Lung (tissue), 12 donors: ENCODE results near the gene TRAF3IP3. TPM values are rescaled to one million over a fixed set of nuclear protein-coding genes. Genes with fewer than 3 reads are reported as not detected.

Experiments
- ATAC-seq: fragments of 200-7000 bp; cut with Tn5 transposase; one replicate; pipeline ENCODE4 v1.9.1; 2020; ENCODE audit warnings: moderate number of reproducible peaks; ENCODE audit not compliant: insufficient read depth, low FRiP score
- DNase-seq, 3 donors: peaks; one replicate each; pipeline ENCODE4 v3.0.0-alpha.2; 2013 to 2017
- H3K27ac ChIP-seq, 2 donors: one replicate each; pipeline ENCODE4 v1.5.1; 2013; ENCODE audit warnings: mild to moderate bottlenecking in 2 of 2, moderate library complexity in 2 of 2, control low read depth in 1 of 2, inconsistent platforms in 1 of 2, low read depth in 1 of 2, low read length in 1 of 2
- H3K27me3 ChIP-seq, 3 donors: one replicate each; pipeline ENCODE4 v1.5.1; 2013; ENCODE audit warnings: low read length in 2 of 3; ENCODE audit not compliant: control insufficient read depth in 3 of 3, insufficient read depth in 3 of 3
- H3K36me3 ChIP-seq, 4 donors: one replicate each; pipeline ENCODE4 v1.5.1; 2013; ENCODE audit warnings: low read length in 4 of 4, mild to moderate bottlenecking in 1 of 4, moderate library complexity in 1 of 4; ENCODE audit not compliant: control insufficient read depth in 4 of 4, insufficient read depth in 4 of 4
- H3K4me1 ChIP-seq, 5 donors: one replicate each; pipeline ENCODE4 v1.5.1; 2013; ENCODE audit warnings: low read length in 5 of 5, mild to moderate bottlenecking in 2 of 5, moderate library complexity in 1 of 5; ENCODE audit not compliant: control insufficient read depth in 5 of 5, insufficient read depth in 5 of 5
- H3K4me3 ChIP-seq: one replicate; pipeline ENCODE4 v1.5.1; 2013; ENCODE audit warnings: mild to moderate bottlenecking, control low read depth, moderate library complexity
- H3K9ac ChIP-seq, 2 donors: one replicate each; pipeline ENCODE4 v1.5.1; 2013; ENCODE audit warnings: low read length in 2 of 2, control low read depth in 1 of 2; ENCODE audit not compliant: insufficient read depth in 1 of 2
- H3K9me3 ChIP-seq, 4 donors: one replicate each; pipeline ENCODE4 v1.5.1; 2013; ENCODE audit warnings: low read length in 3 of 4, mild to moderate bottlenecking in 1 of 4, moderate library complexity in 1 of 4; ENCODE audit not compliant: control insufficient read depth in 4 of 4, insufficient read depth in 3 of 4
- WGBS, 2 donors: extraction: QIAGEN DNeasy Blood & Tissue Kit; methylation state at CpG; one replicate each; pipeline ENCODE4 v1.1.7; 2013; 5-methylcytosine and 5-hydroxymethylcytosine counted together
- polyA plus RNA-seq, 2 donors: library from polyadenylated mRNA; stranded (reverse); fragments of 200-250 nt; gene quantifications; one replicate each; pipeline ENCODE4 v1.2.1, GENCODE V29; 2013
- total RNA-seq, 2 donors: library from RNA; depleted of rRNA in 1 of 2; stranded (reverse); fragments of >200 nt in 1 of 2; gene quantifications; one replicate each; pipeline ENCODE4 v1.2.1, GENCODE V29; 2014 to 2021
- TF ChIP-seq, protein P1 (sequence below): IDR thresholded peaks from 2 replicates; pipeline ENCODE4 v1.5.1; 2012; ENCODE audit warnings: mild to moderate bottlenecking; ENCODE audit errors: control extremely low read depth, extremely low read depth
- donor health status: control.
- donor health status: control.
- donor health status: Bipolar disorder and iron deficiency.
- donor health status: healthy.
- donor health status: DM: yes; HTN: yes; CAD: no.

The TRAF3IP3 gene
- total and polyA plus RNA-seq, 4 donors: 6.0 to 15.7 (median 7.6) TPM

DNA sequence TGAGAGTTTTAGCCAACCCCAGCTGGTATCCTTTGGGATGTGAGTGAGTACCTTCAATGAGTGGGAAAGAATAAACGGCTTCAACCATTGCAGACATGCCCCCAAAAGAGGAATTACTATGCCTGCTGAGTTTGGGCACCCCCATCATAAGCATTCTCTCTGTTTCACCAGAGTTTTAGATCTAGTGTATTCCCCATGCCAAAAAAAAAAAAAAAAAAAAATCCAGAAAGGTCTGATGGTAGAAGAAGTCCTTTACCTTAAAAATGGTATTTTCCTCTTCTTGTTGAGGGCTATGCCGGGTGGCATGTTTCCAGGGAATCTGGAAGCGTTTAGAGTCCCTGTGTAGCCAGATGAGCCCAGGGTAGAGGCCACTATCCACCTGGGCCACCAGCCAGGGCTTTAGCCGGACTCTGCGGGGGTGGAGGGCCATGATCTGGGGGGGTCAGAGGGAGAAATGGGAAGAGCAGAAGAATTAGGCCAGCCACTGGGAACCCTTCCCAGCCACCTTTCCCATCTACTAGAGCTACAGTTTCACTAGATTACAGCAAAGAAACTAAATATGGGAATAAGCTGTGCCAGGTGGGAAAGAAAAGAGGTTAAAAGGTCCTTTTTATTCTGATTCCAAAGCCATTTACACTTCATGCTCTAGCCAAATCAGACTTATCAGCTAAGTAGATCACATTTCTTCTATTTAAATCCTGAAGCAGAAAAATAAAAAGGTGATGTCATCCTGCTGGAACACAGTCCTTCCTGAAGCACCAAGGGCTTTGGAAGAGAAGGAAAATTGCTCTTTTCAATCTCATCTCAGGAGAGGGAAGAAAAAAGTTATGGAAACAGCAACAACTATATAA, 45.4 kb downstream of the TRAF3IP3 start:
- DNase-seq (no peak), ATAC-seq (no peak)
- no peak overlapping the region for H3K9ac ChIP-seq
- H3K27ac ChIP-seq: no peak overlapping the region
- peaks cover 2 to 12% (median 2%) of the 10 kb centered on the region in 3 donors for H3K27me3 ChIP-seq
- no peaks in the 10 kb centered on the region for H3K36me3 ChIP-seq
- no peaks in the 10 kb centered on the region for H3K9me3 ChIP-seq
- 80 to 82% methylated on average over 5 of the region's 5 CpGs for WGBS, 2 donors
- no peak overlapping the region for H3K4me3 ChIP-seq
- H3K4me1 ChIP-seq: peaks cover 0 to 14% (median 0%) of the 10 kb centered on the region in 5 donors
- TF ChIP-seq, protein P1, sequence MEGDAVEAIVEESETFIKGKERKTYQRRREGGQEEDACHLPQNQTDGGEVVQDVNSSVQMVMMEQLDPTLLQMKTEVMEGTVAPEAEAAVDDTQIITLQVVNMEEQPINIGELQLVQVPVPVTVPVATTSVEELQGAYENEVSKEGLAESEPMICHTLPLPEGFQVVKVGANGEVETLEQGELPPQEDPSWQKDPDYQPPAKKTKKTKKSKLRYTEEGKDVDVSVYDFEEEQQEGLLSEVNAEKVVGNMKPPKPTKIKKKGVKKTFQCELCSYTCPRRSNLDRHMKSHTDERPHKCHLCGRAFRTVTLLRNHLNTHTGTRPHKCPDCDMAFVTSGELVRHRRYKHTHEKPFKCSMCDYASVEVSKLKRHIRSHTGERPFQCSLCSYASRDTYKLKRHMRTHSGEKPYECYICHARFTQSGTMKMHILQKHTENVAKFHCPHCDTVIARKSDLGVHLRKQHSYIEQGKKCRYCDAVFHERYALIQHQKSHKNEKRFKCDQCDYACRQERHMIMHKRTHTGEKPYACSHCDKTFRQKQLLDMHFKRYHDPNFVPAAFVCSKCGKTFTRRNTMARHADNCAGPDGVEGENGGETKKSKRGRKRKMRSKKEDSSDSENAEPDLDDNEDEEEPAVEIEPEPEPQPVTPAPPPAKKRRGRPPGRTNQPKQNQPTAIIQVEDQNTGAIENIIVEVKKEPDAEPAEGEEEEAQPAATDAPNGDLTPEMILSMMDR: no peak

DNA sequence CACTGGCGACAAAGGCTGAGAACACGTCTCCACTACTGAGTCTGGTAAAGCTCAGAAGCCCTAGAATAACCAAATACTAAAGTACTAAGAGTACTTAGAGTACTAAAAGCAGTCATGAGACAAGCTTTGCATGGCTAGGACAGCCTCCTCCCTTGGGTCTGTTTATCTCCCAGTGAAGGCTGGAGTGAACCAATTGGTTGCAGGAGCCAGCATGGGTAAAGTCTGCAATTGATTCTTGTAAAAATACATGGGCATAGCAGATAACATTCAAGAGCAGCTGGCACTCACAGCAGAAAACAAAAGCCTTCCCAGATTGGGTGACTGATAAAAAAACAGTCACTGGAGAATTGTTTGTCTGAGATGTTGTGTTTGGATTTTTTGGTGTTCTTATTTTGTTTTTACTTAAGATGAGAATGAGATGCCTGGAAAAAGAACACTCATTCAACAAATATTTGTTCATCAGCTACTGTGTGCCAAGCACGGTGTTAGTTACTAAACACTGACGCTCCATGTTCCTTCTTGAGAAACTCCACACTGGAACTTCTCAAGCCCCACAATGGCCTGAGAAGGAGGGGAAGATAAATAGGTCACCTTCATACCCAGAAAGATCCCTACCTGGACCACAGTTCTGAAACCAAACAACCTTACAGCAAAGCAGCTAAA, 46.4 kb downstream of the TRAF3IP3 start:
- TF ChIP-seq, protein P1: no peak
- no peak for DNase-seq
- 85 to 90% methylated on average over 4 of the region's 4 CpGs for WGBS, 2 donors
- H3K27me3 ChIP-seq: peaks cover 2 to 12% (median 2%) of the 10 kb centered on the region in 3 donors
- H3K27ac ChIP-seq: no peak overlapping the region
- no peak overlapping the region for H3K9ac ChIP-seq
- no peaks in the 10 kb centered on the region for H3K36me3 ChIP-seq
- ATAC-seq: no peak
- H3K9me3 ChIP-seq: no peaks in the 10 kb centered on the region
- no peak overlapping the region for H3K4me3 ChIP-seq
- H3K4me1 ChIP-seq: peaks cover 0 to 14% (median 0%) of the 10 kb centered on the region in 5 donors

DNA sequence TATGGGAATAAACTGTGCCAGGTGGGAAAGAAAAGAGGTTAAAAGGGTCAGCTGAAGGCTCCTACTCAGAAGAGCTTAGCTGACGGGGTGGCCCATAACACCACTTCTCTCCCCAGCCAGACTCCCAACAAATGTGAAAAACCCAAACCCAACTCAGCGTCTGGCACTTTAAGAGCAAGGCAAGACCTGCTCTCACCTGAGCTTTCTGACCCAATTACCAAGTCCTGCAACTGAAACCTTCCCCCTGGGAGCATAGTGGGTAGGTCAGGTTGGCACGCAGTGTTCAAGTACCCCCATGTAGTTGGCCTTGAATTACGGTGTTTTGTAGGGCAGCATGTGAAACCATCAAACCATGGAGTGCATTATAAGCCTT, 46.9 kb downstream of the TRAF3IP3 start:
- 85 to 91% methylated on average over 4 of the region's 4 CpGs for WGBS, 2 donors
- ATAC-seq (no peak), DNase-seq (no peak)
- Histone ChIP-seq H3K9ac (no peak overlapping the region), H3K36me3 (no peaks in the 10 kb centered on the region), H3K4me3 (no peak overlapping the region), H3K27me3 (peaks cover 2 to 9% (median 2%) of the 10 kb centered on the region in 3 donors), H3K27ac (no peak overlapping the region), H3K9me3 (no peaks in the 10 kb centered on the region), H3K4me1 (peaks cover 0 to 19% (median 0%) of the 10 kb centered on the region in 5 donors)
- TF ChIP-seq, protein P1: no peak
